GM21737 (cell line): ENCODE measurements around the gene LIMS2.

Source experiments
- ATAC-seq: cut with Tn5 transposase; IDR thresholded peaks from one replicate; pipeline ENCODE4 v1.9.1; 2021; ENCODE audit warnings: mild to moderate bottlenecking, moderate library complexity; ENCODE audit not compliant: unreplicated experiment

The LIMS2 gene

GRCh38 chr2:127647242-127648190, 27.8 kb downstream of the LIMS2 start:
- ATAC-seq: no peak

GRCh38 chr2:127646487-127647241, 28.7 kb downstream of the LIMS2 start:
- no peak for ATAC-seq

- ATAC-seq: no peak
Measured at GRCh38 chr2:127645395-127646291, 29.7 kb downstream of the LIMS2 start, which contains the start of gene GPR17. TSS of gene GPR17 (plus strand) at chr2:127646153. CDS start at chr2:127650736, 4,583 bp downstream.

- no peak for ATAC-seq
Measured at GRCh38 chr2:127645026-127645394, 30.3 kb downstream of the LIMS2 start.

GRCh38 chr2:127644066-127645025, 31.0 kb downstream of the LIMS2 start:
- no peak for ATAC-seq

GRCh38 chr2:127643439-127644065, 31.8 kb downstream of the LIMS2 start:
- no peak for ATAC-seq

GRCh38 chr2:127642706-127643438, 32.5 kb downstream of the LIMS2 start:
- no peak for ATAC-seq

- ATAC-seq: no peak
Measured at GRCh38 chr2:127641846-127642507, 33.4 kb downstream of the LIMS2 start.

- ATAC-seq: no peak
Measured at GRCh38 chr2:127641133-127641532, 34.2 kb downstream of the LIMS2 start.

GRCh38 chr2:127640082-127641072, 35.0 kb downstream of the LIMS2 start:
- no peak for ATAC-seq

- no peak for ATAC-seq
Measured at GRCh38 chr2:127639111-127639474, 36.2 kb downstream of the LIMS2 start.

- ATAC-seq: no peak
Measured at GRCh38 chr2:127638361-127639110, 36.8 kb downstream of the LIMS2 start.

- no peak for ATAC-seq
Measured at GRCh38 chr2:127637725-127638252, 37.5 kb downstream of the LIMS2 start.

GRCh38 chr2:127637236-127637630, 38.1 kb downstream of the LIMS2 start:
- ATAC-seq: no peak

GRCh38 chr2:127636248-127637235, 38.8 kb downstream of the LIMS2 start:
- no peak for ATAC-seq
